ENCODE data around the gene TMEM158.

- TF ChIP-seq CTCF (IDR thresholded peaks at IDR 0.05; ENCODE audit: low read length) (no peak), EZH2 (optimal IDR thresholded peaks at IDR 0.05; ENCODE audit: low read depth, low read length) (no peak), EZH2phosphoT487 (IDR thresholded peaks at IDR 0.05; ENCODE audit: low read length) (no peak)
Measured at GRCh38 chr3:45176912-45177311, 49.2 kb downstream of the TMEM158 start.
